Stimulated activated CD8-positive, alpha-beta memory T cell treated with anti-CD3 and anti-CD28 coated beads, Interleukin-4, amount 100 ng/mL, for 24 hours (primary cell): Measurements from ENCODE around the gene ELF2.
A peak's percentile ranks its signal among the peaks of the same experiment; 100 is the strongest.
"Not testable (repeated sequence)": the region's sequence is repeated elsewhere in the genome, so short reads cannot be mapped to it uniquely, and the experiment has no call there.

ENCODE experiments used
- DNase-seq: peaks from one replicate; pipeline ENCODE4 v3.0.0-alpha.2; 2020; ENCODE audit warnings: low read depth

The ELF2 gene

DNA sequence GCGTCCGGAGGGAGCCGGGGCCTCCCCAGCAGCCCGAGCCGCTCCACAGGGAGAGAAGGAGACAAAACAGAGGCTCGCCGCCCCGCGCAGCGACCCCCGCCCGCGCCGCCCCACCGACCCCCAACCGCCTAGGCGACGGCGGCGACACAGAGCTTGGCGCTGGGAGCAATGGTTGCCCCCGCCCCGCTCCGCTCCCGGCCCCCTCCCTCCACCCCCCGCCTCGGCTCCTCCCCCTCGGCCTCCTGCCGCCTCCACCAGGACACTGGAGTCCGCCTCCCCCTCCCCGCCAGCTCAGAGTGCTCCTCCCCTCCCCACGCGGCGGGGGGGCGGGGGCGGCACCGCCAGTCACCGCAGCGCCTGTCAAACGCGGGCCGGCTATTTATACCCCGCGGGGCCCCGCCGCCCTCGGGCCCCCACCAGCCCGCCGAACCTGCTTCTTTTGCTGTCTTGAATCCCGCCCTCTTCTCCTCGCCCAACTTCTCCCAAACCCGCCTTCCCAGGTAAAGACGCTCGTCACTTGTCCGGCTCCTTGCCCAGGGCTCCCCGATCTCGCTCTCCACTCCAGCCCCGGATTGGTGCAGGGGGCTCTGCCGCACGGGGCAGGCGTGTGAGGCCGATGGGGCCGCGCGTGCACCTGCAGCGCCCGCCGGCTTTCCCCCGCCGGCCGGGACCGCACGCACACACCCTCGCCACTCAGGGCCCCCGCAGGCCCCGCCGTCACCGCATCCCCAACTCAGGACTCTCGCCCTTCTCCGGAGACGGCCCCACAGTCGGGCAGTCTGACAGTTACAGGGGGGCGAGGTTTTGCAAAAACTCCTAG, at the start of gene ELF2:
Gene ELF2 (minus strand): TSS at position 170 of the 820 bp plus-strand sequence. CDS start 39,517 bp downstream, outside the sequence.
- peak; percentile 76 for DNase-seq

DNA sequence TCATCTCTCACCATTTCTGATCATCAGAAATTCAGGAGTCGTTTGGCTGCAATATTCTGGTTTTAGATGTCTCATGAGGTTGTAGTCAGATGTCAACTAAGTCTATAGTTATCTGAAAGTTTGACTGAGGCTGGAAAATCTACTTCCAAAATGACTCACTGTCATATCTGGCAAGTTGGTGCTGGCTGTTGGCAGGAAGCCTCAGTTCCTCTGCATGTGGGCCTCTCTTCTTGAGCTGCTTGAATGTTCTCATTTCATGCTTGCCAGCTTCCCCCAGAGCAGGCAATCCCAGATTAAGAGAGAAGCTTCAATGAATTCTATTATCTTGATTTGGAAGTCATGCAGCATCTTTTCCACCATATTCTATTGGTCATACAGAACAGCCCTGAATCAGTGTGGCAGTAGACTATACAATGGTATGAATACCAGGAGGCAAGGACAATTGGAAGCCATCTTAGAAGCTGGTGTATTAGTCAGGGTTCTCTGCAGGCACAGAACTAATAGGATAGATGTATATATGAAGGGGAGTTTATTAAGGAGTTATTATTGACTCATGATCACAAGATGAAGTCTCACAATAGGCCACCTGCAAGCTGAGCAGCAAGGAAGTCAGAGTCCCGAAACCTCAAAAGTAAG, 46.8 kb upstream of the ELF2 start:
- no peak for DNase-seq

DNA sequence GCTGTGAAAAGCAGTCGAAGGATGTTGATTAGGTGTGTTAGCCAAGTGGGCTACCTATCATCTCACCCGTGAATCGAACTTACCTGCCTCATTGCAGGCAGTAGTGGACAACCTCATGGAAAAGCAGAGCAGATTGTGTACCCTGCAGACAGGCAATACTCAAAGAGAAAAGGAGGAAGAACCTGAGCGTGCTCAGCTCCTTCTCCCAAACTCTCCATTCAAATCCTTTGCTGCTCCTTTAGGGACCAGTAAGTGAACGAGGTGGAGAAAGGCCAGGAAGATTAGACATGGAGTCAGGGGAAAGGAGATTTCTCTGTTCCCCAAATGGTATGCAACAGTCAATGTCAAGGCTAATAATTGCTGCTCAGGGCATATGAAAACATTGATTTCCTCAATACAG, 45.2 kb upstream of the ELF2 start:
- no peak for DNase-seq

DNA sequence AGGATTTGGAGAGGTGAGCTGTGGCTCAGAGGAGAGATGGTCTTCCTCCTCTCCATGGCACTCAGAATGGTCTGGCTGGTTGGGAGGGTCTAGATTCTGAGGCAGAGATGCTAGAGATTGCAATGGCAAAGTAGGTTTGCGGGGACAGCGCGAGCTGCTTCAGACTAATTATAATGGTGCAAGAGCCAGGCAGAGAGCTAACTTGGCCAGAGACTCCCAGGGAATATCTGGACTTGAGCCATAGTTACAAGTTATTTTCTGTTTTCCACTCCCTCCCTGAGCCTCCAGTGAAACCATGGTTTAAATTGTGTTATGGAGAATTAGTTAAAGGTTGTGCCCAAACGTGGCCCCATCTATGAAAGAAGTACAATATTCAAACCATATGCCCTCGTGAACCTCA, 44.7 kb upstream of the ELF2 start:
- DNase-seq: no peak

DNA sequence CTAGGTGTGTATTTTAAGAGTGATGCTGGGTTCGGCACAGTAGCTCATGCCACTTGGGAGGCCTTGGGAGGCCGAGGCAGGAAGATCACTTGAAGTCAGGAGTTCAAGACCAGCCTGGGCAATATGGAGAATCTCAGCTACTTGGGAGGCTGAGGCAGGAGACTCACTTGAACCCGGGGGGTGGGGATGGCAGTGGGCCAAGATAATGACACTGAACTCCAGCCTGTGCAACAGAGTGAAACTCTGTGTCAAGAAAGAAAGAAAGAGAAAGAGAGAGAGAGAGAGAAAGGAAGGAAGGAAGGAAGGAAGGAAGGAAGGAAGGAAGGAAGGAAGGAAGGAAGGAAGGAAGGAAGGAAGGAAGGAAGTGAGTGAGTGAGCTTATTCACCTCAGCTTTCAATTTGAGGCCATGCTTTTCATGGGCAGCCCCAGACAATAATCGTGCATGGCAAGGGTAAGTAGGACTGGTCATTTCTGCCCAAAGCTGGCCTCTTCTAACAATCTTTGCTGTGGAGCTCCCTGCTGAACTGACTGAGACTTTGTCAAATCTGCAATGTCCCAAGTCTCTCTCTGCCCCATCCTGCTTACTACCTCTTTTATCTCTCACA, 42.5 kb upstream of the ELF2 start:
- no peak for DNase-seq

DNA sequence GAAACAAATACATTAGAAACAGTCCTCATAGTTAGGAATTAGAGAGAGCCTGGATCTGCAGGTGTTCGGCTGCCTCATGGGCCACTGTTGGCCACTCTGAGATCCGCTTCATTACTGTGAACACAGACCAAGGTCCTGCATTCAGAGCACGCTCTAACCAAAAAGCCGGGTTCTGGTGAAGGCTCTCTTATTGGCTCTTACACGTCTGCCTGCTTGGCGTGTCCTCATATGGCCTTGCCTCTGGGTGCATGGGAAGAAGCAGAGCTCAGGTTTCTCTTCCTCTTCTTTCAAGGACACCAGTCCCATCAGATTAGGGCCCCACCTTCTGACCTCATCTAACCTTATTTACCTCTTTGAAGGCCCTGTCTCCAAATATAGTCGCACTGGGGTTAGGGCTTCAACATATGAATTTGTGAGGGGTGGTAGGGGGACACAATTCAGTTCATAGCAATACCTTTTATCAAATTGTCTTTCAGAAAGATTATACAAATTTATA, 37.1 kb upstream of the ELF2 start:
- no peak for DNase-seq

DNA sequence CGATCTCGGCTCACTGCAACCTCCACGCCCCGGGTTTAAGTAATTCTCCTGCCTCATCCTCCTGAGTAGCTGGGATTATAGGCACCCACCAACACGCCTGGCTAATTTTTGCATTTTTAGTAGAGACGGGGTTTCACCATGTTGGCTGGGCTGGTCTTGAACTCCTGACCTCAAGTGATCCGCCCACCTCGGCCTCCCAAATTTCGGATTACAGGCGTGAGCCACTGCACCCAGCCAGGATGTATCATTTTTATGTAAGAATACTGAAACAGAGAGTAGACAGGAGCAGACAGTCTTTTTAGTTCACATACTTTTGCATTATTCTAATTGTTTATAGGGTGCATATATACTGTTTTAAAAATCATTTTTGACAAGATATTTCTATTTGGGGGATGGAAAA, 36.6 kb upstream of the ELF2 start:
- DNase-seq: not testable (repeated sequence)

DNA sequence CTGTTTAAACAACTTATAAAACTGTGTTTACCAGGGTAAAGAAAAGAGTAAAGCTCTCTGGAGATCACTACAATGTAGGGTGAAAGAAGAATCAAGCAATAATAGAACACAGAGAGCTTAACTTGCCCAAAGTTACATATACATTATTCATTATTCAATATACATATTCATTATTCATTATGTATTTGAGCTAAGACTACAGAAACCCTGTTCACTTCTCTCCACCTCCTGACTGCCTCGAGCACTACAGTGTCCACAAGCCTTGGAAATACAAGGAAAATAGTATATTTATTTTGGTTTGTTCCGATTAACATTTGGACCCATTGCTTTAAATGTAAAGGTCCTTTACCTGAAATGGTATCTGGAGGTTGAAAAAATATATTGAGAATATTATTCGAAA, 35.9 kb upstream of the ELF2 start:
- DNase-seq: no peak

DNA sequence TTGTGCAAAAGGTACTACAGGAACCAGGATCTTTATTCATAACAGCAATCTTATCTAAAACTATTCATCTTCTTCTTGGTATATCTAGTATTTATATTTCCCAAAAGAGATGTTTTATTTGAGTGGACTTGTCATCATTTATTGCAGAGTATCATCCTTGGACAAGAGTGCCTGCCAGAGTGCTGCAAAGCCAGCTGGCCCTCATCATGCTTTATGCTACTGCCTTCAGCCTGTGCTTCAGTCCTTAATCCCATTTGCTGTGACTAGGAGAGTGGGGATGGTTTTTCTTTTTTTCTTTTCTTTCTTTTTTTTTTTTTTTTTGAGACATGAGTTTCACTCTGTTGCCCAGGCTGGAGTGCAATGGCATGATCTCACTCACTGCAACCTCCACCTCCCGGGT, 33.5 kb upstream of the ELF2 start:
- no peak for DNase-seq

DNA sequence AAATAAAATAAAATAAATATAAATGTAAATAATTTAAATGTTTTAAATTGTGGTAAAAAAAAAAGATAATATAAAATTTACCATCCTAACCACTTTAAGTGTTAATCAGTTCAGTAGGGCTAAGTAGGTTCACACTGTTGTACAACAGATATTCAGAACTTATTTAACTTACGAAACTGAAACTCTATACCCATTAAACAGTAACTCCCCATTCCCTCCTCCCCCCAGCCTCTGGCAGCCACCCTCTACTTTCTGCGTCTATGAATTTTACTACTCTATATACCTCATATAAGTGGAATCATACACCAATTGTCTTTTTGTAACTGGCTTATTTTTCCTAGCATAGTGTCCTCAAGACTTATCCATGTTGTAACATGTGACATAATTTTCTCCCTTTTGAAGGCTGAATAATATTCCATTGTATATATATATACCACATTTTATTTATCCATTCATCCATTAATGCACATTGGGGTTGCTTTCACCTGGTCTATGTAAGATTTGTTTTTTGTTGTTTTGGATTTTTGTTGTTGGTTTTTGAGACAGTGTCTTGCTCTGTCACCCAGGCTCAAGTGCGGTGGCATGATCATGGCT, 32.5 kb upstream of the ELF2 start:
- no peak for DNase-seq

DNA sequence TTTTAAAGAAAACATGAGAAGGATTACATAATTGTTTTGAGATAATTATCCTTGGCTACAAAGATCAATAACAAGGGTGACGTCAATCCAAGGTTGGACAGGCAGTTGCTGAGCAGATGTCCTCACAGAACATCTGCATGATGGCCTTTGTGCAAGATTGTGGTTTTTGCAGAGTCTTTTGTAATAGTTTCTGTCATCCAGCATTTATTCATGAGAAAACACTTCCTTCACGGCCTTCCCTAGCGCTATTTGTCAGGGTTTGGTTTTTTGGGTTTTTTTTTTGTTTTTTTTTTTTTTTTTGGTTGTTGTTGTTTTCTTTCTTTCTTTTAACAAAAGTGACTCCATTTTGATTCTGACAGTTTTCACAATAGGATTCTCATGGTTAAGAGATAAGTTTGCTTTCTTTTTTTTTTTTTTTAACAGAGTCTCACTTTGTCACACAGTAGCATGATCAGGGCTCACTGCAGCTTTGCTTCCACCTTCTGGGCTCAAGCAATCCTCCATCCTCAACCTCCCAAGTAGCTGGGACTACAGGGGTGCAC, 31.5 kb upstream of the ELF2 start:
- DNase-seq: no peak

DNA sequence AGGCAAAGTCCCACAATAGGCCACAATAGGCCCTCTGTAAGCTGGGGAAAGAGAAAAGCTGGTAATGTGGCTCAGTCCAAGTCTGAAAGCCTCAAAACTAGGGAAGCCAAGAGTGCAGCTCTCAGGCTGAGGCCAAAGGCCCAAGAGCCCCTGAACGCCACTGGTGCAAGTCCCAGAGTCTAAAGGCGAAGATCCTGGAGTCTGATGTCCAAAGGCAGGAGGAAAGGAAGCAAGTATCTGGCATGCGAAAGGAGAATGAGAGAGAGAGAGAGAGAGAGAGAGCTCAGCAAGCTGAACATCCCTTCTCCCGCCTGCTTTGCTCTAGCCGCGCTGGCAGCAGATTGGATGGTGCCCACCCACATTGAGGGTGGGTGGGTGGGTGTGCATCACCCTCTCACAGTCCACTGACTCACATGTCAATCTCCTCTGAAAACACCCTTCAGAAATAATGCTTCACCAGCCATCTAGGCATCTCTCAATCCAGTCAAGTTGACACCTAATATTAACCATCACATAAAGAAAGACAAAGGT, 30.9 kb upstream of the ELF2 start:
- DNase-seq: no peak

DNA sequence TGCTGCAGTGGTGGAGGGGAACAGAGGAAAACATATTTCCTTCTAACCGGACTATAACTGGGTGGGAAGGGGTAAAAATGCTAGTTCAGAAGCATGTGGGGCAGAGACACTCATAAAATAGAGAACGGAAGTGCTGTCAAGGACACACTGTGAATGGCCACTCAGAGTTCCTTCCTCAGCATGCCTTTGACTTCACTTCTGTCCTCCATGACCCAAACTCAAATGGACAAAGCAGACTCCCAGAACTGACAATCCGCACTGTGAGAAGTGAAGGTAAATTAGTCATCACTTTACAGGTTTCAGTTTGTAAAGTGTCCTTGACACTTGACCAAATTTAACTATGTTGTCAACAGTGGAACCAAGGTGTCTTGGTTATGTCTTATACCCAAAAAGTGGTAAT, 30.2 kb upstream of the ELF2 start:
- no peak for DNase-seq

DNA sequence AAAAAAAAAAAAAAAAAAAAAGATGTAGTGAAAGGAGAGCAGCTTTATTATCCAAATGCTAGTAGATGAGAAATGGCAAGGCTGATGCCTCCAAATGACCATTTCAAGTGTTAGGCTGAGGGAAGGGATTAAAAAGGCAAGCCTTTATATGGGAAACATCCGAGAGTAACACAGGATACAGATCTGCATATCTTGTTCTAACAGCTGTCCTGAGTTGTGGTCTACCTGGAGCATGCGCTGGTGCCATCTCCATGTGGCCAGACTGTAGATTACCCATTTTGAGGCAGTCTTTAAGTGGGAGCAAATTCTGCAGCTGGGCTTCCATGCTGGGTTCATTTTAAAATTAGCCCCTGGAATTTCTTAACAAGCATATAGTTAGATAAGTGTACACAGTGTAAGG, 26.0 kb upstream of the ELF2 start:
- no peak for DNase-seq

DNA sequence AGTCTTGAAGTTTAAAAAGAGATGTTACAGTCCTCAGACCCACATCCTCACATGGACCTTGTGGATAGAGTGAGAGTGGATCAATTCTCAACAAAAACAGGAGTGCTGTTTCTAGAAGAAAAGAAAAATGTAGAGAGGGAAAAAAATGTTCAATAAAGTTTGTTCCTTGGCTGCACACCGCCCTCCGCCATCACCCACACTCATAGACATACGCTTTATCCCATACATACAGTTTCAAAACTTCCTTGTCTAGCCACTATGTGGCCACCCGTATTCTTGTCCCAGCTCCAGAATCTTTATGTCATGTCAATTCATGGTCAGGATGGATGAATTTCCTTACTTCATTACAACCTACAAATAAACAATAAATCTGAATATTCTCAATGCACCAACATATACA, 23.5 kb upstream of the ELF2 start:
- DNase-seq: no peak

DNA sequence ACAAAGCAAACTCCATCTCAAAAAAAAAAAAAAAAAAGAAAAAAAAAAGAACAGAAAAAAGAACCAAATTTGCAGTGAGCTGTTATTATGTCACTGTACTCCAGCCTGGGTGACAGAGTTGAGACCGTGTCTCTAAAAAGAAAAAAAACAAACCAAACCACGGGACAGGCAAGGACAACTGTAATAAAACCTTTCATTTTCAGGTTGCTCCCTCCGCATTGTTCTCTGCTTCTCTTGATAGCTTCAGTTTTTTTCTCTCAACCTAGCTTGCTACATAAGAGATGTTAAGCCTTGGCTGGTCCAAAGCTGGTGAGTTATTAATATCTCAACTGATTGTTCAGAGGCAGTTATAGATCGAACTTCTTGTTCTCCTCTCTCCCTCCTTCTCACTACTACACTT, 23.1 kb upstream of the ELF2 start:
- DNase-seq: no peak

DNA sequence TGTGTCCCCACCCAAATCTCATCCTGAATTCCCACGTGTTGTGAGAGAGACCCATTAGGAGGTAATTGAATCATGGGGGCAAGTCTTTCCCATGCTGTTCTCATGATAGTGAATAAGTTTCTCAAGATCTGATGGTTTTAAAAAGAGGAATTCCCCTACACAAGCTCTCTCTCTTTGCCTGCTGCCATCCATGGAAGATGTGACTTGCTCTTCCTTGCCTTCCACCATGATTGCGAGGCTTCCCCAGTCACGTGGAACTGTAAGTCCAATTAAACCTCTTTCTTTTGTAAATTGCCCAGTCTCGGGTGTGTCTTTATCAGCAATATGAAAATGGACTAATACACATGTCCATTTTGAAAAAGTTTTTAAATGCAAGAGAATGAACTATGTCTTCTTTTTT, 20.2 kb upstream of the ELF2 start:
- DNase-seq: not testable (repeated sequence)

DNA sequence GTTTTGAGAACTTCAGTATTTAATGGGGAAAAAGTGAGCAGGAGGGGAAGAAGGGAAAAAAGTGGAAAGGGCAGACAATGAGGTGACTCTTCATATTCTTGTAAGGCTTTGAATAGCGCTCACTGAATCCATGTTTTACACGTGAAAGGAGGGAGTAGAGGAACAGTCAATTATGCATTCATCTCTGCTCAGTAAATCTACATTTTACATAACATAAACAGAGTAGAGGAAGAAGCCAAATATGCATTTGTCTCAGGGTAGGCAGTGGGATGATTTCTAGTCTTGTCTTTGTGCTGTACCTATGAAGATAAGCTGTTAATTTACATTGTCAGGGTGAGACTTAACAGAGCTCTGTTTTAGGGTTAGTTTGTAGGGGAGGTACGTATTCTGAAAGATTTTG, 19.4 kb upstream of the ELF2 start:
- no peak for DNase-seq

DNA sequence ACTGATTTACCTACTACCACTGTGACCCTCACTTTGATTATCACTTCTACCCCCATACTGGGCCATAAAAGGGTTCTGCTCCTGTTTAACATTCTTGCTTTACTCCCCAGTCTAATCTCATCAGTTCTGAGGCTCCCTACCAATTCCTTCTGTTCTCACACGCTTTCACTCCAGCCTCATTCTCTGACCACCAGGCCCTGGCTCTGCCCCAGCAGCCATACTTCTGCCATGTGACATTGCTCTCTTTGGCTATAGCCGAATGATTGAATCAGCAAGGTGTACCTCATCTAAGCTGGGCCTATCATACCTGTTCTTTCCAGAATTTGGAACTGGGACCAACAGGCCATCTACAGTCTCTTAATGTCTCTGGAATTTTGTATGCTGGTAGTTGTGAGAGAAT, 14.4 kb upstream of the ELF2 start:
- DNase-seq: no peak

DNA sequence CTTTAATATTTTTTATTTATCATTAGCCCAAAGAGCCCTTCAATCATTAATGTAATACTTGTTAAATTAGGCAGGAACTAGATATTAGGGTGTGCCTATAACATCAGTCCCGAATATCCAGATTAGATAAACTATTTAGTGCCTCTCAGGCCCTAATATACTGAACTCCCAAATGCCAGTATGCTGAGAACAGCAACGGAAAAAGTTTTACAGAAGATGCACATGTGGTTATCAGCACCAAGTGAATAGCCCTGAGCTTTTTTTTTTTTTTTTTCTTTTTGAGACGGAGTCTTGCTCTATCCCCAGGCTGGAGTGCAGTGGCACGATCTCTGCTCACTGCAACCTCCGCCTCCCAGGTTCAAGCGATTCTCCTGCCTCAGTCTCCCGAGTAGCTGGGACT, 13.0 kb upstream of the ELF2 start:
- no peak for DNase-seq

DNA sequence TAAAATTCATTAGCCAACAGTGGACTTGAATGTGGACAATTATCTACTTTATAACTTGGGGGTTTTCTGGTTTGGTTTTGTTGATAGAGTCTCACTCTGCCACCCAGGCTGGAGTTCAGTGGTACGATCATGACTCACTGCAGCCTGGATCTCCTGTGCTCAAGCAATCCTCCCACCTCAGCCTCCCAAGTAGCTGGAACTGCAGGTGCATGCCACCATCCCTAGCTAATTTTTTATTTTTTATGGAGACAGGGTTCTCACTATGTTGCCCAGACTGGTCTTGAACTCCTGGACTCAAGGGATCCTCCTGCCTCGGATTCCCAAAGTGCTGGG, 12.4 kb upstream of the ELF2 start:
- DNase-seq: no peak

DNA sequence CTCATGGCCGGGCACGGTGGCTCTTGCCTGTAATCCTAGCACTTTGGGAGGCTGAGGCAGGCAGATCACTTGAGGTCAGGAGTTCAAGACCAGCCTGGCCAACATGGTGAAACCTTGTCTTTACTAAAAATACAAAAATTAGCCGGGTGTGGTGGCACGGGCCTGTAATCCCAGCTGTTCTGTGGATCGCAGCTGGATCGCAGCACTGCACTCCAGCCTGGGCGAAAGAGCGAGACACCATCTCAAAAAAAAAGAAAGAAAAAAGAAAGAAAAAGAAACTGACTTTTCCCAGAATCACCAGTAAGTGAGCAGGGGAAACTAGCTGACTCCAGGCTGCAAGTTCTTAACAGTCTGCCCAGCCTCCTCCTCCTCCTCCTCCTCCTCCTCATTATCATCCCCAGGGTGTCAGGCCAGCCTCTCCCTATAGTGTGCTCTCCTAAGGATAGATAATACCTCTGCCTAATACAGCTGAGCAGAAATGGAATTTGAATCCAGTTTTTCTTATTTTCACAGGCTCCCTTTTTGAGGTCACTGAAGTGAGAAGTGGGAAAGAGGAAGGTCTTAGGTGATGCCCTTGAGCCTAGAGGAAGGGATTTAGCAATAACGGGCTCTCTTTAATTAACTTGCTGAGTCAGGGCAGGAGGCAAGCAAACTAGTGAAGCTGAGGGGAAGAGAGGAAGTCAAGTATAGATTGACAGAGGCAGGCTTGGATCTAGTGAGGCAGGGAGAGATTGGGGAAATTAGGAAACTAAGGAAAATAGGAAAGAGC, 11.8 kb upstream of the ELF2 start:
- DNase-seq: no peak
